ENCODE data around the gene EPHB6. TPM values are rescaled to one million over a fixed set of nuclear protein-coding genes. Genes with fewer than 3 reads are reported as not detected.

Gene EPHB6
- polyA plus RNA-seq (2012; ENCODE audit: low read depth, missing spikeins), result 0.32 TPM

GRCh38 chr7:142854372-142855113 is at the start of gene EPHB6:
Gene EPHB6, plus strand, starts transcription at chr7:142855076. Its CDS starts 8,152 bp downstream, at chr7:142863228.
- TF ChIP-seq PAX5 (IDR thresholded peaks at IDR 0.05; ENCODE audit: insufficient read depth, low read length, severe bottlenecking), result no peak
- no peak for TF ChIP-seq POU2F2 (IDR thresholded peaks at IDR 0.05; ENCODE audit: low read depth, low read length)
- no peak for TF ChIP-seq SPI1 (IDR thresholded peaks at IDR 0.05; ENCODE audit: low read depth, low read length)
- TF ChIP-seq POLR2AphosphoS5 (IDR thresholded peaks at IDR 0.05; ENCODE audit: low read depth, low read length), result no peak
- TF ChIP-seq TAF1 (IDR thresholded peaks at IDR 0.05; ENCODE audit: low read depth, low read length), result no peak
- TF ChIP-seq POLR2A (IDR thresholded peaks at IDR 0.05; ENCODE audit: low read depth, low read length), result no peak
- FAIRE-seq, result peak; percentile 85
- DNase-seq (ENCODE audit: insufficient read length, low spot score), result no peak

DNA sequence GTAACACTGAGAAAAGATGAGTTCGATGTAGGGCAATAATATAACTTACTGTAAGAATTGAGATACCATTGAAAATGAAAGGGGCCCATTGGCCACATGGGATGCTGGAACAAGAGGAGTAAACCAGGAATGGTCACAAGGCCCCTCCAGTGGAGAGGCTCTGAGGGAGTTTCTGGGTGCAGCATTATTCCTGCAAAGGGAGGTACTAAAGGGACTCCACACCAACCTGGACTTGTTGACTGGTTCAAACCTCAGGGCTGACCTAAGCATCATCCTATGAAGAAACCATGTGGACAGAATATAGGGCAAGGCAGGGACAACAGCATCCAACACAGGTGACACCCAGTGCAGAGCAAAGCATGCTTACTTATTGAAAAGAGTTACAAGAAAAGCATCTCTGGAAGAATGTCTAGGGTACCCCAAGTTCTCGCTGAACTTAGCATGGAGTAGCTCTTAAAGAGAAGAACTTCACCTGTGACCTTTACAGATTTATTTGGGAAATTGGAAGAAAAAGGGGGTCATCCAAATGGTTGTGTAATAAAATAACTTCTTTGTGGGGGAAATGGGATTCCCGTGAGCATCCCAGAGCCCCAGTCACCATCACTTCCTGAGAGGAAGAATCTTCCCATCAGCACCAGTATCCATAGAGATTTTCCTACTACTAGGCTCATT is 49.4 kb upstream of the EPHB6 start:
- TF ChIP-seq SPI1 (IDR thresholded peaks at IDR 0.05; ENCODE audit: low read depth, low read length) (no peak), PAX5 (IDR thresholded peaks at IDR 0.05; ENCODE audit: insufficient read depth, low read length, severe bottlenecking) (no peak), POLR2A (IDR thresholded peaks at IDR 0.05; ENCODE audit: low read depth, low read length) (no peak), POLR2AphosphoS5 (IDR thresholded peaks at IDR 0.05; ENCODE audit: low read depth, low read length) (no peak), POU2F2 (IDR thresholded peaks at IDR 0.05; ENCODE audit: low read depth, low read length) (no peak)
- FAIRE-seq, result no peak

DNA sequence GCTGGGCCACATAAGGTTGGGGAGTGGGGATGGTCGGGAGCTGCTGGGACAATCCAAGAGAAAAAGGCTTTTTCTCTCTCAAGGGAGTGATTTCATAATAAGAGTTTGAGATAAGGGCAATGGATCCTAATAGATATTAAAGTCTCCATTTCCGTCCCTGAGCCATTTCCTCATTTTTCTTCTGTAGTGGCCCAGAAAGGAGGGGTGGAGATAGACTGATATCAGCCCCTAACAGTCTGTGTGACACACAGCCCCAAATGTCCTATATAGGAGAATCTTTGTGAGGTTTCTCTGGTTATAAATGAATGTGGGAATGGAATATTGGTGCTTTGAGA is 48.9 kb upstream of the EPHB6 start:
- TF ChIP-seq POLR2AphosphoS5 (IDR thresholded peaks at IDR 0.05; ENCODE audit: low read depth, low read length), result no peak
- TF ChIP-seq SPI1 (IDR thresholded peaks at IDR 0.05; ENCODE audit: low read depth, low read length), result peak; percentile 19; the same call in 1 of the 2 replicates
- no peak for DNase-seq (ENCODE audit: insufficient read length, low spot score)
- no peak for FAIRE-seq

More for the DNA sequence above, 49.4 kb upstream of the EPHB6 start:
- no peak for DNase-seq (ENCODE audit: insufficient read length, low spot score)

- DNase-seq (ENCODE audit: insufficient read length, low spot score), result no peak
- TF ChIP-seq POU2F2 (IDR thresholded peaks at IDR 0.05; ENCODE audit: low read depth, low read length) (no peak), POLR2A (IDR thresholded peaks at IDR 0.05; ENCODE audit: low read depth, low read length) (no peak), PAX5 (IDR thresholded peaks at IDR 0.05; ENCODE audit: insufficient read depth, low read length, severe bottlenecking) (no peak)
- no peak for FAIRE-seq
Observed at GRCh38 chr7:142806957-142807356, 47.9 kb upstream of the EPHB6 start.

GRCh38 chr7:142807855-142808460 is 46.9 kb upstream of the EPHB6 start:
- TF ChIP-seq POLR2AphosphoS5 (IDR thresholded peaks at IDR 0.05; ENCODE audit: low read depth, low read length) (no peak), SPI1 (IDR thresholded peaks at IDR 0.05; ENCODE audit: low read depth, low read length) (peak; percentile 43; the same call in 1 of the 2 replicates), PAX5 (IDR thresholded peaks at IDR 0.05; ENCODE audit: insufficient read depth, low read length, severe bottlenecking) (no peak), TAF1 (IDR thresholded peaks at IDR 0.05; ENCODE audit: low read depth, low read length) (no peak), POLR2A (IDR thresholded peaks at IDR 0.05; ENCODE audit: low read depth, low read length) (peak; percentile 53), POU2F2 (IDR thresholded peaks at IDR 0.05; ENCODE audit: low read depth, low read length) (no peak)
- DNase-seq (ENCODE audit: insufficient read length, low spot score), result no peak

DNA sequence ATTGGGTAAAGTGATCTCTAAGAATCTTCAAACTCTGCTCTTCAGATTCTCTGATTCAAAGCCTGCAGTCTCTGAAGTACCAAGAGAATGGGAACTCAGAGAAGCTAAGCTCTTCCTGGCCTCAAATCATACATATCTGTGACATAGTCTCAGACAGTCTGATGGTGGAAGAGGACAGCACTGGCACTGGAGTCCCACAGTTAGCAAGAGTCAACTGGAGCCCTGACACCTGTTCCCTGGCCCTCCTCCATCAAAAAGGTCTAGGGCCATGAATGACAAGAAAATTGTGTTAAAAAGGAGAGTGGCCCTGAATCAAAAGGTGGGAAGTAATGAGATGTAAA is 46.4 kb upstream of the EPHB6 start:
- TF ChIP-seq PAX5 (IDR thresholded peaks at IDR 0.05; ENCODE audit: insufficient read depth, low read length, severe bottlenecking) (no peak), POU2F2 (IDR thresholded peaks at IDR 0.05; ENCODE audit: low read depth, low read length) (no peak), TAF1 (IDR thresholded peaks at IDR 0.05; ENCODE audit: low read depth, low read length) (no peak), POLR2AphosphoS5 (IDR thresholded peaks at IDR 0.05; ENCODE audit: low read depth, low read length) (peak; percentile 73; the same call in 1 of the 2 replicates)
- FAIRE-seq (no peak), DNase-seq (ENCODE audit: insufficient read length, low spot score) (no peak)

More at GRCh38 chr7:142807855-142808460, 46.9 kb upstream of the EPHB6 start:
- peak; percentile 89 for FAIRE-seq

GRCh38 chr7:142808802-142809583 is 45.9 kb upstream of the EPHB6 start:
- DNase-seq (ENCODE audit: insufficient read length, low spot score) (no peak), FAIRE-seq (peak; percentile 99)
- TF ChIP-seq POLR2A (IDR thresholded peaks at IDR 0.05; ENCODE audit: low read depth, low read length), result peak; percentile 90
- peak; percentile 81 for TF ChIP-seq SPI1 (IDR thresholded peaks at IDR 0.05; ENCODE audit: low read depth, low read length)
- peak; percentile 73 for TF ChIP-seq POLR2AphosphoS5 (IDR thresholded peaks at IDR 0.05; ENCODE audit: low read depth, low read length)
- TF ChIP-seq PAX5 (IDR thresholded peaks at IDR 0.05; ENCODE audit: insufficient read depth, low read length, severe bottlenecking), result peak; percentile 48
- peak; percentile 46 for TF ChIP-seq TAF1 (IDR thresholded peaks at IDR 0.05; ENCODE audit: low read depth, low read length)
- peak; percentile 96 for TF ChIP-seq POU2F2 (IDR thresholded peaks at IDR 0.05; ENCODE audit: low read depth, low read length)

DNA sequence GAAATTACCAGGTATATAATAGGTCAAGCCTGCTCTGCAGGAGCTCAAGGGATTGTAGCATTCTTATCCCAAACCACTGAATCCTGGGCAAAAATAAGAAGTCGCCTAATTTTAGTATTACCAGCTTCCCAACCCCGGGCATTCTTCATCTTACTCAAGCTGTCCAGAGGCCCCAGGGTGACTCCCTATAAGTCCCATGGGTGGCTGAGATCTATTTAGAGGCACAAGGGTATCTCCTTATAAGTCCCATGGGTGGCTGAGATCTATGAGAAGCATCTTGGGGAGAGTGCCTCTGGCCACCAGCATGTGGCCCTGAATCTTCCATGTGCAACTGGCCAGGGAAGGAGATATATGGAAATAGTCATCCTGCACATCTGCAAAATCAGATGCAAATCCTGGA is 45.2 kb upstream of the EPHB6 start:
- TF ChIP-seq SPI1 (IDR thresholded peaks at IDR 0.05; ENCODE audit: low read depth, low read length), result no peak
- peak; percentile 16; the same call in 1 of the 2 replicates for TF ChIP-seq POLR2AphosphoS5 (IDR thresholded peaks at IDR 0.05; ENCODE audit: low read depth, low read length)
- no peak for TF ChIP-seq TAF1 (IDR thresholded peaks at IDR 0.05; ENCODE audit: low read depth, low read length)
- DNase-seq (ENCODE audit: insufficient read length, low spot score) (no peak), FAIRE-seq (no peak)

- TF ChIP-seq POLR2A (IDR thresholded peaks at IDR 0.05; ENCODE audit: low read depth, low read length) (no peak), POLR2AphosphoS5 (IDR thresholded peaks at IDR 0.05; ENCODE audit: low read depth, low read length) (no peak), SPI1 (IDR thresholded peaks at IDR 0.05; ENCODE audit: low read depth, low read length) (no peak), POU2F2 (IDR thresholded peaks at IDR 0.05; ENCODE audit: low read depth, low read length) (no peak), TAF1 (IDR thresholded peaks at IDR 0.05; ENCODE audit: low read depth, low read length) (no peak)
- FAIRE-seq (peak; percentile 71), DNase-seq (ENCODE audit: insufficient read length, low spot score) (no peak)
Observed at GRCh38 chr7:142811154-142811737, 43.6 kb upstream of the EPHB6 start.

Data from GM12891 (cell line).